BE2C (cell line): ENCODE measurements around the gene ANO6.
A peak's percentile ranks its signal among the peaks of the same experiment; 100 is the strongest.

ENCODE experiments used
- DNase-seq: peaks from one replicate; pipeline ENCODE4 v3.0.0-alpha.2; 2020
- H3K27me3 ChIP-seq: fragments of 250-450 bp; sonication (Bioruptor Pico); 2 replicates; pipeline ENCODE4 v1.5.1; 2020; ENCODE audit warnings: mild to moderate bottlenecking
- H3K36me3 ChIP-seq: fragments of 250-450 bp; sonication (Bioruptor Pico); 2 replicates; pipeline ENCODE4 v1.5.1; 2020; ENCODE audit warnings: mild to moderate bottlenecking
- H3K4me1 ChIP-seq: fragments of 250-450 bp; sonication (Bioruptor Pico); 2 replicates; pipeline ENCODE4 v1.5.1; 2020
- H3K4me3 ChIP-seq: 2 replicates; pipeline ENCODE4 v1.5.1; 2011; ENCODE audit warnings: low read depth, low read length
- H3K9me3 ChIP-seq: fragments of 250-450 bp; sonication (Bioruptor Pico); 2 replicates; pipeline ENCODE4 v1.5.1; 2020
- CTCF ChIP-seq: IDR thresholded peaks from 2 replicates; pipeline ENCODE4 v1.5.1; 2012; ENCODE audit warnings: mild to moderate bottlenecking, low read depth, low read length

Gene ANO6

GRCh38 chr12:45208604-45209487 is 7.0 kb upstream of the ANO6 start:
- H3K4me1 ChIP-seq, result no peaks in the 10 kb centered on the region
- H3K9me3 ChIP-seq, result no peaks in the 10 kb centered on the region
- TF ChIP-seq CTCF, result no peak
- DNase-seq, result no peak
- H3K27me3 ChIP-seq, result no peaks in the 10 kb centered on the region
- no peaks in the 10 kb centered on the region for H3K36me3 ChIP-seq
- H3K4me3 ChIP-seq, result no peak overlapping the region

- Histone ChIP-seq H3K9me3 (no peaks in the 10 kb centered on the region), H3K27me3 (no peaks in the 10 kb centered on the region), H3K4me1 (no peaks in the 10 kb centered on the region; the same call in 1 of the 2 replicates), H3K36me3 (no peaks in the 10 kb centered on the region), H3K4me3 (no peak overlapping the region)
- no peak for TF ChIP-seq CTCF
- DNase-seq, result no peak
Measured at GRCh38 chr12:45209784-45210183, 6.1 kb upstream of the ANO6 start.

- TF ChIP-seq CTCF, result no peak
- H3K4me1 ChIP-seq, result no peaks in the 10 kb centered on the region; the same call in 1 of the 2 replicates
- H3K9me3 ChIP-seq, result no peaks in the 10 kb centered on the region
- H3K4me3 ChIP-seq, result no peak overlapping the region
- H3K27me3 ChIP-seq, result no peaks in the 10 kb centered on the region
- H3K36me3 ChIP-seq, result no peaks in the 10 kb centered on the region
- no peak for DNase-seq
Measured at GRCh38 chr12:45212064-45212463, 3.8 kb upstream of the ANO6 start.

- no peaks in the 10 kb centered on the region; the same call in 1 of the 2 replicates for H3K4me1 ChIP-seq
- H3K9me3 ChIP-seq, result no peaks in the 10 kb centered on the region
- no peak for DNase-seq
- TF ChIP-seq CTCF, result no peak
- H3K36me3 ChIP-seq, result no peaks in the 10 kb centered on the region
- H3K4me3 ChIP-seq, result no peak overlapping the region
- no peaks in the 10 kb centered on the region for H3K27me3 ChIP-seq
Measured at GRCh38 chr12:45213107-45213506, 2.8 kb upstream of the ANO6 start.

- Histone ChIP-seq H3K4me3 (no peak overlapping the region), H3K4me1 (peaks cover 6% of the 10 kb centered on the region; the same call in 1 of the 2 replicates), H3K27me3 (no peaks in the 10 kb centered on the region), H3K36me3 (no peaks in the 10 kb centered on the region), H3K9me3 (no peaks in the 10 kb centered on the region)
- DNase-seq, result no peak
- no peak for TF ChIP-seq CTCF
Measured at GRCh38 chr12:45214071-45214470, 1.8 kb upstream of the ANO6 start.

- Histone ChIP-seq H3K27me3 (no peaks in the 10 kb centered on the region), H3K36me3 (no peaks in the 10 kb centered on the region), H3K4me3 (peak overlapping the region; percentile 92), H3K4me1 (peaks cover 10% of the 10 kb centered on the region), H3K9me3 (no peaks in the 10 kb centered on the region)
- no peak for TF ChIP-seq CTCF
- no peak for DNase-seq
Measured at GRCh38 chr12:45214749-45215418, 1.0 kb upstream of the ANO6 start.
